ENCODE results near the gene ASB18.

Gene ASB18

GRCh38 chr2:236160366-236161081 lies 103.7 kb downstream of the ASB18 start:
- no peak for TF ChIP-seq CTCF (conservative IDR thresholded peaks at IDR 0.05; ENCODE audit: low read depth, low read length)
- no peak for DNase-seq (ENCODE audit: low read depth)
- no peak overlapping the region for H3K4me3 ChIP-seq (ENCODE audit: low read length)

- no peak for TF ChIP-seq CTCF (conservative IDR thresholded peaks at IDR 0.05; ENCODE audit: low read depth, low read length)
- H3K4me3 ChIP-seq (ENCODE audit: low read length) = no peak overlapping the region
- DNase-seq (ENCODE audit: low read depth) = no peak
Measured at GRCh38 chr2:236159778-236160170, 104.4 kb downstream of the ASB18 start.

GRCh38 chr2:236158969-236159777 lies 105.0 kb downstream of the ASB18 start:
- no peak for DNase-seq (ENCODE audit: low read depth)
- no peak overlapping the region for H3K4me3 ChIP-seq (ENCODE audit: low read length)
- no peak for TF ChIP-seq CTCF (conservative IDR thresholded peaks at IDR 0.05; ENCODE audit: low read depth, low read length)

GRCh38 chr2:236157815-236158498 lies 106.2 kb downstream of the ASB18 start:
- no peak for TF ChIP-seq CTCF (conservative IDR thresholded peaks at IDR 0.05; ENCODE audit: low read depth, low read length)
- H3K4me3 ChIP-seq (ENCODE audit: low read length) = no peak overlapping the region
- DNase-seq (ENCODE audit: low read depth) = no peak

GRCh38 chr2:236157366-236157765 lies 106.8 kb downstream of the ASB18 start:
- no peak for DNase-seq (ENCODE audit: low read depth)
- no peak for TF ChIP-seq CTCF (conservative IDR thresholded peaks at IDR 0.05; ENCODE audit: low read depth, low read length)
- H3K4me3 ChIP-seq (ENCODE audit: low read length) = no peak overlapping the region

GRCh38 chr2:236156860-236157194 lies 107.4 kb downstream of the ASB18 start:
- no peak for DNase-seq (ENCODE audit: low read depth)
- TF ChIP-seq CTCF (conservative IDR thresholded peaks at IDR 0.05; ENCODE audit: low read depth, low read length) = no peak
- H3K4me3 ChIP-seq (ENCODE audit: low read length) = no peak overlapping the region
